ENCODE data around the gene PPIL6.

Gene PPIL6

GRCh38 chr6:109360791-109361190, 79.6 kb downstream of the PPIL6 start:
- H3K4me3 ChIP-seq (ENCODE audit: low read length), result no peak overlapping the region
- no peak for TF ChIP-seq EZH2phosphoT487 (IDR thresholded peaks at IDR 0.05; ENCODE audit: low read depth)
- TF ChIP-seq CTCF (IDR thresholded peaks at IDR 0.05; ENCODE audit: low read depth, low read length), result no peak
- H3K36me3 ChIP-seq (replicated peaks; ENCODE audit: low read depth, low read length), result peaks cover 57% of the 10 kb centered on the region
- no peak overlapping the region for H3K9ac ChIP-seq (ENCODE audit: low read length)
- no peaks in the 10 kb centered on the region for H3K9me3 ChIP-seq (ENCODE audit: insufficient read depth, low read length)
- no peak overlapping the region for H2AFZ ChIP-seq (ENCODE audit: low read depth, low read length)
- H3K27me3 ChIP-seq (ENCODE audit: low read depth, low read length), result no peaks in the 10 kb centered on the region
- H3K27ac ChIP-seq (ENCODE audit: low read length), result no peak overlapping the region
- no peaks in the 10 kb centered on the region for H3K79me2 ChIP-seq (ENCODE audit: low read length)
- peaks cover 8% of the 10 kb centered on the region for H4K20me1 ChIP-seq (ENCODE audit: insufficient read depth, low read length)
- H3K4me2 ChIP-seq (ENCODE audit: low read length), result no peak overlapping the region
- H3K4me1 ChIP-seq (ENCODE audit: low read length), result peaks cover 20% of the 10 kb centered on the region

- Histone ChIP-seq H3K9ac (ENCODE audit: low read length) (no peak overlapping the region), H3K27me3 (ENCODE audit: low read depth, low read length) (no peaks in the 10 kb centered on the region), H2AFZ (ENCODE audit: low read depth, low read length) (no peak overlapping the region), H3K27ac (ENCODE audit: low read length) (no peak overlapping the region), H3K4me1 (ENCODE audit: low read length) (peaks cover 20% of the 10 kb centered on the region), H3K9me3 (ENCODE audit: insufficient read depth, low read length) (no peaks in the 10 kb centered on the region), H3K36me3 (replicated peaks; ENCODE audit: low read depth, low read length) (peaks cover 58% of the 10 kb centered on the region), H3K4me3 (ENCODE audit: low read length) (no peak overlapping the region), H3K79me2 (ENCODE audit: low read length) (no peaks in the 10 kb centered on the region), H3K4me2 (ENCODE audit: low read length) (no peak overlapping the region), H4K20me1 (ENCODE audit: insufficient read depth, low read length) (peaks cover 8% of the 10 kb centered on the region)
- TF ChIP-seq CTCF (IDR thresholded peaks at IDR 0.05; ENCODE audit: low read depth, low read length) (no peak), EZH2phosphoT487 (IDR thresholded peaks at IDR 0.05; ENCODE audit: low read depth) (no peak)
Observed at GRCh38 chr6:109360281-109360680, 80.1 kb downstream of the PPIL6 start.

- no peaks in the 10 kb centered on the region for H3K79me2 ChIP-seq (ENCODE audit: low read length)
- no peaks in the 10 kb centered on the region for H3K27me3 ChIP-seq (ENCODE audit: low read depth, low read length)
- peaks cover 20% of the 10 kb centered on the region for H3K4me1 ChIP-seq (ENCODE audit: low read length)
- no peak overlapping the region for H2AFZ ChIP-seq (ENCODE audit: low read depth, low read length)
- peaks cover 8% of the 10 kb centered on the region for H4K20me1 ChIP-seq (ENCODE audit: insufficient read depth, low read length)
- H3K4me3 ChIP-seq (ENCODE audit: low read length), result no peak overlapping the region
- TF ChIP-seq EZH2phosphoT487 (IDR thresholded peaks at IDR 0.05; ENCODE audit: low read depth) (no peak), CTCF (IDR thresholded peaks at IDR 0.05; ENCODE audit: low read depth, low read length) (no peak)
- H3K4me2 ChIP-seq (ENCODE audit: low read length), result peak overlapping the region; percentile 62
- no peak overlapping the region for H3K27ac ChIP-seq (ENCODE audit: low read length)
- no peak overlapping the region for H3K9ac ChIP-seq (ENCODE audit: low read length)
- peaks cover 55% of the 10 kb centered on the region for H3K36me3 ChIP-seq (replicated peaks; ENCODE audit: low read depth, low read length)
- H3K9me3 ChIP-seq (ENCODE audit: insufficient read depth, low read length), result no peaks in the 10 kb centered on the region
Observed at GRCh38 chr6:109359248-109359647, 81.2 kb downstream of the PPIL6 start.

DNA sequence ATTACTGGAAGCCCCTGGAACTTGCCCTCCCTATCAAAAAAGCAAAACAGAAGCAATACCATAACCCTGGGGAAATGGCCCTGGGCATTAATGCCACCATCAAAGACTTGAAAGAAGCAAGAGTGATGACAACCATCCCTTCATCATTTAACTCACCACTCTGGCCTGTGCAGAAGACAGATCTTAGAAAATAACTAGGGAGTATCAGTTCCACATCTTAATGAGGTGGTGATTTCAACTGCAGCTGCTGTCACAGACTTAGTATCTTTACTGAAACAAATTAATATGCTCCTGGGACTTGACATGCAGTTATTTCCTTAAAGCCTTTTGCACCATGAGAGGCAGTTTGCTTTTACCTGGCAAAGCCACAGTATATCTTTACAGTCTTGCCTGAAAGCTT, 82.2 kb downstream of the PPIL6 start:
- Histone ChIP-seq H3K4me3 (ENCODE audit: low read length) (no peak overlapping the region), H3K27me3 (ENCODE audit: low read depth, low read length) (no peaks in the 10 kb centered on the region), H3K4me1 (ENCODE audit: low read length) (peaks cover 20% of the 10 kb centered on the region), H3K9me3 (ENCODE audit: insufficient read depth, low read length) (no peaks in the 10 kb centered on the region), H3K36me3 (replicated peaks; ENCODE audit: low read depth, low read length) (peaks cover 51% of the 10 kb centered on the region), H3K79me2 (ENCODE audit: low read length) (no peaks in the 10 kb centered on the region), H3K9ac (ENCODE audit: low read length) (no peak overlapping the region), H4K20me1 (ENCODE audit: insufficient read depth, low read length) (peaks cover 8% of the 10 kb centered on the region), H3K4me2 (ENCODE audit: low read length) (peak overlapping the region; percentile 62), H2AFZ (ENCODE audit: low read depth, low read length) (no peak overlapping the region), H3K27ac (ENCODE audit: low read length) (peak overlapping the region; percentile 71)
- TF ChIP-seq EZH2phosphoT487 (IDR thresholded peaks at IDR 0.05; ENCODE audit: low read depth), result no peak
- no peak for TF ChIP-seq CTCF (IDR thresholded peaks at IDR 0.05; ENCODE audit: low read depth, low read length)

All from OCI-LY3 (cell line).